ENCODE data around the gene ZNF334. TPM values are rescaled to one million over a fixed set of nuclear protein-coding genes. Genes with fewer than 3 reads are reported as not detected.

Gene ZNF334
- total RNA-seq, 4 donors from 2014 or later = 0.38 to 0.76 (median 0.58) TPM

DNA sequence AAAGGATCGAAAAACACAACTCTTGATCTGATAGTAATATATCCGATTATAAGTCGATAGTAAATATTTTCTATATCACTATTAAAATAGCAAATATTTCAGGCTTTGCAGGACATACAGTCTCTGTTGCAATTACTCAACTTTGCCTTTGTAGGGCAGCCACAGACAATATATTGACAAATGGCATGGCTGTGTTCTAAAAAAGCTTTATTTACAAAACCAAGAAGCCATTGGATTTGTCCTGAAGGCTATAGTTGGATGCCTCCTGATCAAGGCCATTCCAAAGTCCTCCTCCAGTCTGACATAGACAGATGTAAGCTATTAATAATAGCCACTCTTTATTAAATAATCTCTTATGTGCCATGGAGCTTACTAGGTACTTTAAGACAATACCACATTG lies 31.2 kb upstream of the ZNF334 start:
- TF ChIP-seq, protein P1, sequence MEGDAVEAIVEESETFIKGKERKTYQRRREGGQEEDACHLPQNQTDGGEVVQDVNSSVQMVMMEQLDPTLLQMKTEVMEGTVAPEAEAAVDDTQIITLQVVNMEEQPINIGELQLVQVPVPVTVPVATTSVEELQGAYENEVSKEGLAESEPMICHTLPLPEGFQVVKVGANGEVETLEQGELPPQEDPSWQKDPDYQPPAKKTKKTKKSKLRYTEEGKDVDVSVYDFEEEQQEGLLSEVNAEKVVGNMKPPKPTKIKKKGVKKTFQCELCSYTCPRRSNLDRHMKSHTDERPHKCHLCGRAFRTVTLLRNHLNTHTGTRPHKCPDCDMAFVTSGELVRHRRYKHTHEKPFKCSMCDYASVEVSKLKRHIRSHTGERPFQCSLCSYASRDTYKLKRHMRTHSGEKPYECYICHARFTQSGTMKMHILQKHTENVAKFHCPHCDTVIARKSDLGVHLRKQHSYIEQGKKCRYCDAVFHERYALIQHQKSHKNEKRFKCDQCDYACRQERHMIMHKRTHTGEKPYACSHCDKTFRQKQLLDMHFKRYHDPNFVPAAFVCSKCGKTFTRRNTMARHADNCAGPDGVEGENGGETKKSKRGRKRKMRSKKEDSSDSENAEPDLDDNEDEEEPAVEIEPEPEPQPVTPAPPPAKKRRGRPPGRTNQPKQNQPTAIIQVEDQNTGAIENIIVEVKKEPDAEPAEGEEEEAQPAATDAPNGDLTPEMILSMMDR (IDR thresholded peaks at IDR 0.05) = no peak
- no peak for TF ChIP-seq POLR2A (IDR thresholded peaks at IDR 0.05)
- H3K4me3 ChIP-seq (ENCODE audit: low read depth, poor library complexity, severe bottlenecking) = no peak overlapping the region
- DNase-seq (ENCODE audit: low spot score in 2 of 2) = no peak
- WGBS, 2 donors = 86 to 90% methylated on average over 3 of the region's 3 CpGs
- intact Hi-C loops (cut with DNase I; ENCODE audit: low total_unique reads) = no loop called here

DNA sequence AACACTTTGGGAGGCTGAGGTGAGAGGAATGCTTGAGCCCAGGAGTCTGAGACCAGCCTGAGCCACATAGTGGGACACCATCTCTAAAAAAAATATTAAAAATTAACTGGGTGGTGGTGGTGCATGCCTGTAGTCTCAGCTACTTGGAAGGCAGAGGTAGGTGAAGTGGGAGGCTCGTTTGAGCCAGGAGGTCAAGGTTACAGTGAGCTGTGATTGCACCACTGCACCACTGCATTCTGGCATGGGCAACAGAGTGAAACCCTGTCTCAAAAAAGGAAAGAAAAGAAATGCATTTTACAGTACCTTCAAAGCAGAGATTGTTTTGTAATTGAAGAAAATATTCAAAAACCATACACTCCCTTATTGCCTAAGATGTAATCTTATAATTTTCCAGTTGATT lies 30.6 kb upstream of the ZNF334 start:
- intact Hi-C loops (cut with DNase I; ENCODE audit: low total_unique reads) = no loop called here
- no peak for TF ChIP-seq POLR2A (IDR thresholded peaks at IDR 0.05)
- TF ChIP-seq, protein P1 (IDR thresholded peaks at IDR 0.05) = no peak
- no peak overlapping the region for H3K4me3 ChIP-seq (ENCODE audit: low read depth, poor library complexity, severe bottlenecking)
- 47 to 61% methylated on average over 1 of the region's 1 CpG for WGBS, 2 donors
- DNase-seq (ENCODE audit: low spot score in 2 of 2) = no peak

DNA sequence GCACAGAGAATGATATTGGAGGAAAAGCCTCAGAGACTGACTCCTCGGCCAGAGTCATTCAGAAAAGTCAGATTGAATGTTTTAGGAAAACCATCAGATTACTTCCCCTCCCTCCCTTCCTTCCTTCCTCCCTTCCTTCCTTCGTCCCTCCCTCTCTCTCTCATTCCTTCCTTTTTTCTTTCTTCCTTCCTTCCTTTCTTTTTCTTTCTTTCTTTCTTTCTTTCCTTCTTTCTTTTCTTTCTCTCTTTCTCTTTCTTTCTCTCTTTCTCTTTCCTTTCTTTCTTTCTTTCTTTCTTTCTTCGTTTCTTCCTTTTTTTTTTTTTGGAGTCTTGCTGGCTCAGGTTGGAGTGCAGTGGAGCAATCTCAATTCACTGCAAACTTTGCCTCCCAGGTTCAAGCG lies 29.7 kb upstream of the ZNF334 start:
- no peak overlapping the region for H3K4me3 ChIP-seq (ENCODE audit: low read depth, poor library complexity, severe bottlenecking)
- intact Hi-C loops (cut with DNase I; ENCODE audit: low total_unique reads) = no loop called here
- TF ChIP-seq POLR2A (IDR thresholded peaks at IDR 0.05) = no peak
- TF ChIP-seq, protein P1 (IDR thresholded peaks at IDR 0.05) = no peak
- WGBS, 2 donors = 85 to 86% methylated on average over 4 of the region's 4 CpGs
- DNase-seq (ENCODE audit: low spot score in 2 of 2) = no peak

- WGBS, 2 donors = 64 to 66% methylated on average over 36 of the region's 36 CpGs
- H3K4me3 ChIP-seq (ENCODE audit: low read depth, poor library complexity, severe bottlenecking) = no peak overlapping the region
- no peak for TF ChIP-seq POLR2A (IDR thresholded peaks at IDR 0.05)
- TF ChIP-seq, protein P1 (IDR thresholded peaks at IDR 0.05) = no peak
- DNase-seq (ENCODE audit: low spot score in 2 of 2) = no peak
- intact Hi-C loops (cut with DNase I; ENCODE audit: low total_unique reads) = no loop called here
Measured at GRCh38 chr20:46541229-46541935, 28.0 kb upstream of the ZNF334 start.

DNA sequence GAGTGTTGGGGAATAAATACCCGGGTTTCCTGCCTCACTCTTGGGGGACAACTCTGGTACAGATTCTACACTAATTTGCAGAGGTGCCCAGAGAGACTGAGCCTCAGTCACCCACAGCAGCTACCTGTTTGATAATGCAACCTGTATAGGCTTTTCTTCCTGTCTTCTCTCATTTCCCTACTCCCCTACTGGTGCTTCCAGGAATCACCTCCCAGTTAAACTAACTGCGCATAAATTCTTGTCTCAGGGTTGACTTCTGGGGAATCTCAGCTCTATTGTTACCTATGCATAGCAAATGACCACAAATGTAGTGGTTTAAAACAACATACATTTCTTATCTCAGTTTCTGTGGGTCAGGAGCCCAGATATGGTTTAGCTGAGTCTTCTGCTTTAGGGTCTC lies 25.8 kb upstream of the ZNF334 start:
- 80 to 82% methylated on average over 2 of the region's 2 CpGs for WGBS, 2 donors
- H3K4me3 ChIP-seq (ENCODE audit: low read depth, poor library complexity, severe bottlenecking) = no peak overlapping the region
- TF ChIP-seq POLR2A (IDR thresholded peaks at IDR 0.05) = no peak
- TF ChIP-seq, protein P1 (IDR thresholded peaks at IDR 0.05) = no peak
- no peak for DNase-seq (ENCODE audit: low spot score in 2 of 2)
- intact Hi-C loops (cut with DNase I; ENCODE audit: low total_unique reads) = no loop called here

DNA sequence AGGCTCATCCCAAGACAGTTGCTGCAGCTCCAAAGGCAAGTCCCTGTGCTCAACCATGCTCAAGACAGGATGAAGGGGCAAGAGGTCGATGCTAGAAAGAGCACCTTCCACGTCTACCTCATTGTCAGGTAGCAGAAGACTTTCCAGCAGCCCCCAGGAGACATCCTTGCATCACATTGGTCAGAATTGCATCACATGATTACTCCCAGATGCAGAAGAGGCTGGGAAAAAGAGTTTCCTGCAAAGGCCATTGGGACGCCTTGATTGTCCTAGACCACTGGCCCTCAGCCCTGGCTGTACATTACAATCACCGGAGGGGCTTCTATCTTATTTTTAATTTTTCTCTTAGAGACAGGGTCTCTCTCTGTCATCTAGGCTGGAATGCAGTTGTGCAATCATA lies 17.3 kb upstream of the ZNF334 start:
- intact Hi-C loops (cut with DNase I; ENCODE audit: low total_unique reads) = no loop called here
- TF ChIP-seq, protein P1 (IDR thresholded peaks at IDR 0.05) = no peak
- TF ChIP-seq POLR2A (IDR thresholded peaks at IDR 0.05) = no peak
- H3K4me3 ChIP-seq (ENCODE audit: low read depth, poor library complexity, severe bottlenecking) = no peak overlapping the region
- WGBS, 2 donors = 63 to 66% methylated on average over 4 of the region's 4 CpGs
- DNase-seq (ENCODE audit: low spot score in 2 of 2) = no peak
